Gastrocnemius medialis (tissue), 4 donors: ENCODE data around the gene HSPB6. TPM values are rescaled to one million over a fixed set of nuclear protein-coding genes. Genes with fewer than 3 reads are reported as not detected.

Source experiments
- ATAC-seq, 2 donors: fragments of 150-250 bp; one replicate each; pipeline ENCODE4 v1.9.1; 2016
- DNase-seq, 2 donors: peaks; one replicate each; pipeline ENCODE4 v3.0.0-alpha.2; 2019
- H3K27ac ChIP-seq, 4 donors: fragments of 200-600 bp; sonication (generic); 1 replicate in 1 of 4; 2 replicates in 3 of 4; pipeline ENCODE4 v1.5.1; 2016 to 2018; ENCODE audit warnings: mild to moderate bottlenecking in 2 of 4, moderate library complexity in 1 of 4
- H3K27me3 ChIP-seq, 3 donors: fragments of 200-600 bp; sonication (generic) in 2 of 3; 1 replicate in 1 of 3; 2 replicates in 2 of 3; pipeline versions ENCODE4 v1.5.1 to v1.6.0; 2016 to 2019; ENCODE audit warnings: mild to moderate bottlenecking in 1 of 3, moderate library complexity in 1 of 3
- H3K36me3 ChIP-seq, 2 donors: fragments of 200-600 bp; sonication (generic) in 1 of 2; one replicate each; pipeline ENCODE4 v1.5.1; 2017 to 2018
- H3K4me1 ChIP-seq, 2 donors: fragments of 200-600 bp; sonication (generic) in 1 of 2; one replicate each; pipeline ENCODE4 v1.5.1; 2016 to 2017; ENCODE audit warnings: mild to moderate bottlenecking in 2 of 2
- H3K4me3 ChIP-seq, 4 donors: fragments of 200-600 bp; sonication (generic) in 3 of 4; 1 replicate in 1 of 4; 2 replicates in 3 of 4; pipeline ENCODE4 v1.5.1; 2016 to 2019; ENCODE audit warnings: mild to moderate bottlenecking in 2 of 4
- H3K9me3 ChIP-seq, 3 donors: fragments of 200-600 bp; sonication (generic) in 2 of 3; 1 replicate in 1 of 3; 2 replicates in 2 of 3; pipeline ENCODE4 v1.5.1; 2016 to 2019
- POLR2A ChIP-seq, 2 donors: fragments of 450-650 bp; IDR thresholded peaks; one replicate each; pipeline ENCODE4 v1.6.1; 2017; ENCODE audit warnings: antibody characterized with exemption in 2 of 2, mild to moderate bottlenecking in 2 of 2, moderate library complexity in 2 of 2
- in situ Hi-C, 4 donors: fragments of 200-750 bp; cut with MboI; loops; one replicate each; pipeline versions ENCODE4 v1.15.0 to v1.8.0; 2017; ENCODE audit warnings: low sequenced_read_pairs in 4 of 4
- intact Hi-C: fragments of 100-400 bp; cut with DNase I; formaldehyde crosslinking; loops from one replicate; pipeline ENCODE4 v1.15.1; 2023; ENCODE audit warnings: low total_unique reads
- total RNA-seq, 4 donors: library from RNA; depleted of rRNA; stranded (reverse); fragments of >200 nt; gene quantifications; one replicate each; pipeline versions ENCODE4 v1.1.0 to v1.2.3, GENCODE V29; 2016
- TF ChIP-seq, protein P1 (sequence below), 5 experiments: fragments of 450-650 bp in 3 of 5; fragments of 200-600 bp in 2 of 5; sonication (generic) in 2 of 5; IDR thresholded peaks in 4 of 5; conservative IDR thresholded peaks in 1 of 5; 1 replicate in 4 of 5; 2 replicates in 1 of 5; pipeline ENCODE4 v1.5.1; 2016 to 2019; ENCODE audit warnings: antibody characterized with exemption in 5 of 5, mild to moderate bottlenecking in 3 of 5, moderate library complexity in 3 of 5

Gene HSPB6
- total RNA-seq, 4 donors from 2014 or later = 79.8 to 241 (median 139) TPM

DNA sequence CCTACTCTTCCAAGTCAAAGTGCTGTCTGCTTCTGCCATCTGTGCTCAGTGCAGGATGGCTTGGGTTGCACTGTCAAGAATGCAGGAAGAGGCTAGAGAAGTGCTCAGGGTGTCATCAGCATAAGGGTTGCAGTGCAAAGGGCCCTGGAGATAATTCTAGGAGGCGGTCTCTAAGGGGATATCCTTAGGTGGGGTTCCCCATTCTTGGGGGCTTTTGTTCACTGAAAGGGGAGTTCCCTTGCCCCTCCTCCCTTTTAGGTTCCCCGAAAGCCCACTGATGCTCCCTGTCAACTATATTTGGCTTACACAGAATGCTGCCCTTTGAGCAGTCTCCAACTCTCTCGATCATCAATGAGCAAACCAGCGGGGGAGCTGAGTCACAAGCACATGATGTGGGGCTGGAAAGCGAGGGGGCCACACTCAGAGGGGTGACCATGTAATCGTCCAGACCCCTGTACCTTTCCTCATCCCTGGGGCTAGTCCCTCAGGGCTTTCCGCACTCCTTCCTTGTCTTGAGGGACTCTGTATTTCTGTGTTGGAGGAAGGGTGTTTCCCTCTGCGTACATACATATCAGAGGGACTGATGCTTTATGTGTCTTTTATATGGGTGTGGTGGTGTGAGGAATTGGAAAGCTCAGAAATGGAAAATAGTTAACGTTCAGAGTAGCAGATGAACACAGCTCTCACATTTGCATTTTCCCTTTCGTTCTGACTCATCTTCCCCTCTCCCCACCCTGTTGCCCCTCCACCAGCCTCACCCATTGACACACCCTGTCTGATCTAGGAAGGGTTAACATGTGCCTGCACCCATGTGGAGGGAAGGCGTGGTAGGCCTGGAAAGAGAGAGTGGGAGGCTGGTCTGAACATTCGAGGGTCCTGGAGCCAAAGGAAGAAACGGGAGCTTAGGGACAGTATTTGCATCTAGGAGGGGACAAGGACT is 45.8 kb downstream of the HSPB6 start:
- Histone ChIP-seq H3K27me3 (no peaks in the 10 kb centered on the region), H3K4me3 (no peak overlapping the region), H3K9me3 (no peaks in the 10 kb centered on the region), H3K36me3 (no peaks in the 10 kb centered on the region), H3K4me1 (peaks cover 6 to 9% of the 10 kb centered on the region in 2 donors), H3K27ac (no peak overlapping the region)
- DNase-seq = no peak
- ATAC-seq = no peak
- TF ChIP-seq, protein P1, sequence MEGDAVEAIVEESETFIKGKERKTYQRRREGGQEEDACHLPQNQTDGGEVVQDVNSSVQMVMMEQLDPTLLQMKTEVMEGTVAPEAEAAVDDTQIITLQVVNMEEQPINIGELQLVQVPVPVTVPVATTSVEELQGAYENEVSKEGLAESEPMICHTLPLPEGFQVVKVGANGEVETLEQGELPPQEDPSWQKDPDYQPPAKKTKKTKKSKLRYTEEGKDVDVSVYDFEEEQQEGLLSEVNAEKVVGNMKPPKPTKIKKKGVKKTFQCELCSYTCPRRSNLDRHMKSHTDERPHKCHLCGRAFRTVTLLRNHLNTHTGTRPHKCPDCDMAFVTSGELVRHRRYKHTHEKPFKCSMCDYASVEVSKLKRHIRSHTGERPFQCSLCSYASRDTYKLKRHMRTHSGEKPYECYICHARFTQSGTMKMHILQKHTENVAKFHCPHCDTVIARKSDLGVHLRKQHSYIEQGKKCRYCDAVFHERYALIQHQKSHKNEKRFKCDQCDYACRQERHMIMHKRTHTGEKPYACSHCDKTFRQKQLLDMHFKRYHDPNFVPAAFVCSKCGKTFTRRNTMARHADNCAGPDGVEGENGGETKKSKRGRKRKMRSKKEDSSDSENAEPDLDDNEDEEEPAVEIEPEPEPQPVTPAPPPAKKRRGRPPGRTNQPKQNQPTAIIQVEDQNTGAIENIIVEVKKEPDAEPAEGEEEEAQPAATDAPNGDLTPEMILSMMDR (IDR thresholded peaks at IDR 0.05 in 4 of 5, conservative IDR thresholded peaks at IDR 0.05 in 1 of 5) = no peak
- TF ChIP-seq POLR2A (IDR thresholded peaks at IDR 0.05) = no peak
- in situ Hi-C loops = loop anchor here in 3 of 4 donors (10.0 to 25.0 kb wide), 3 partner anchors 166 to 224 kb away; partner anchors contain the start of genes TMEM147 (in 2 of the 3), GAPDHS (in 1 of the 3), LRFN3 (in 1 of the 3) and SBSN (in 1 of the 3)
- intact Hi-C loops = loop anchor here (5.0 kb wide), 1 partner anchor 66 kb away; the partner anchor contains the start of gene ARHGAP33

GRCh38 chr19:35708391-35708790 is 48.4 kb downstream of the HSPB6 start:
- no peaks in the 10 kb centered on the region for H3K36me3 ChIP-seq
- intact Hi-C loops (no loop called here), in situ Hi-C loops (loop anchor here in 1 of 4 donors (25.0 kb wide), 1 partner anchor 171 kb away; the partner anchor contains the start of genes GAPDHS, SBSN and TMEM147)
- DNase-seq (no peak), ATAC-seq (no peak)
- no peaks in the 10 kb centered on the region for H3K27me3 ChIP-seq
- no peak overlapping the region for H3K27ac ChIP-seq
- no peaks in the 10 kb centered on the region for H3K9me3 ChIP-seq
- TF ChIP-seq, protein P1 (IDR thresholded peaks at IDR 0.05 in 4 of 5, conservative IDR thresholded peaks at IDR 0.05 in 1 of 5) = no peak
- no peak for TF ChIP-seq POLR2A (IDR thresholded peaks at IDR 0.05)
- no peaks in the 10 kb centered on the region for H3K4me1 ChIP-seq
- no peak overlapping the region for H3K4me3 ChIP-seq

Other genes with a start within 250 kb of the HSPB6 start
- gene DMKN, start 243.4 kb downstream of the HSPB6 start, total RNA-seq = under 1 TPM in 1 of 4 donors, not detected in 3; 0.89 TPM
- gene SBSN, start 228.7 kb downstream of the HSPB6 start, total RNA-seq = not detected
- not detected for gene GAPDHS, start 223.6 kb downstream of the HSPB6 start, total RNA-seq
- gene TMEM147, start 211.4 kb downstream of the HSPB6 start, total RNA-seq = 100 to 1,000 TPM in 3 of 4 donors, 10 to 100 TPM in 1; 86.2 to 145 (median 119) TPM
- gene ATP4A, start 193.4 kb downstream of the HSPB6 start, total RNA-seq = not detected
- gene PMIS2, start 170.9 kb downstream of the HSPB6 start, total RNA-seq = not detected
- 1 to 10 TPM; 2.5 to 4.8 (median 3.4) TPM for gene HAUS5, start 144.3 kb downstream of the HSPB6 start, total RNA-seq
- 10 to 100 TPM; 45.8 to 77.8 (median 75.4) TPM for gene RBM42, start 128.0 kb downstream of the HSPB6 start, total RNA-seq
- under 1 TPM in 1 of 4 donors, not detected in 3; 0.23 TPM for gene ETV2, start 115.3 kb downstream of the HSPB6 start, total RNA-seq
- gene COX6B1, start 108.7 kb downstream of the HSPB6 start, total RNA-seq = 1,000 to 10,000 TPM in 2 of 4 donors, 100 to 1,000 TPM in 2; 899 to 1,245 (median 976) TPM
- gene UPK1A, start 90.5 kb downstream of the HSPB6 start, total RNA-seq = not detected
- not detected for gene ZBTB32, start 52.5 kb downstream of the HSPB6 start, total RNA-seq
- gene KMT2B, start 39.0 kb downstream of the HSPB6 start, total RNA-seq = 10 to 100 TPM in 3 of 4 donors, 1 to 10 TPM in 1; 9.3 to 39.0 (median 16.8) TPM
- gene IGFLR1, start 14.6 kb downstream of the HSPB6 start, total RNA-seq = 10 to 100 TPM in 1 of 4 donors, 1 to 10 TPM in 3; 2.0 to 14.1 (median 3.0) TPM
- 10 to 100 TPM in 2 of 4 donors, 1 to 10 TPM in 2; 5.1 to 22.9 (median 13.4) TPM for gene U2AF1L4, start 11.6 kb downstream of the HSPB6 start, total RNA-seq
- 10 to 100 TPM; 22.2 to 45.8 (median 38.3) TPM for gene PSENEN, start 11.4 kb downstream of the HSPB6 start, total RNA-seq
- 10 to 100 TPM; 14.8 to 19.5 (median 16.6) TPM for gene LIN37, start 8.5 kb downstream of the HSPB6 start, total RNA-seq
- 1 to 10 TPM in 3 of 4 donors, under 1 TPM in 1; 0.63 to 4.3 (median 3.0) TPM for gene PROSER3, start 1.1 kb upstream of the HSPB6 start, total RNA-seq
- gene ARHGAP33, start 18.5 kb upstream of the HSPB6 start, total RNA-seq = 1 to 10 TPM in 3 of 4 donors, under 1 TPM in 1; 0.22 to 4.7 (median 2.2) TPM
- gene PRODH2, start 55.8 kb upstream of the HSPB6 start, total RNA-seq = under 1 TPM in 1 of 4 donors, not detected in 3; 0.13 TPM
- not detected for gene NPHS1, start 95.5 kb upstream of the HSPB6 start, total RNA-seq
- not detected for gene KIRREL2, start 99.9 kb upstream of the HSPB6 start, total RNA-seq
- gene APLP1, start 111.5 kb upstream of the HSPB6 start, total RNA-seq = under 1 TPM in 2 of 4 donors, not detected in 2; 0.27 to 0.33 TPM
- gene NFKBID, start 143.5 kb upstream of the HSPB6 start, total RNA-seq = 1 to 10 TPM in 3 of 4 donors, not detected in 1; 1.2 to 2.7 (median 2.3) TPM
- 1 to 10 TPM in 2 of 4 donors, not detected in 2; 1.2 to 1.5 TPM for gene HCST, start 145.5 kb upstream of the HSPB6 start, total RNA-seq
- gene TYROBP, start 151.3 kb upstream of the HSPB6 start, total RNA-seq = 10 to 100 TPM in 3 of 4 donors, 1 to 10 TPM in 1; 7.2 to 25.6 (median 18.2) TPM
- gene LRFN3, start 179.3 kb upstream of the HSPB6 start, total RNA-seq = 10 to 100 TPM in 2 of 4 donors, 1 to 10 TPM in 2; 7.4 to 18.2 (median 12.8) TPM
- 10 to 100 TPM; 42.8 to 54.9 (median 49.9) TPM for gene SDHAF1, start 238.2 kb upstream of the HSPB6 start, total RNA-seq